CD4-positive, CD25-positive, alpha-beta regulatory T cell (primary cell): ENCODE data around the gene ARL13A. TPM values are rescaled to one million over a fixed set of nuclear protein-coding genes. Genes with fewer than 3 reads are reported as not detected.
"Not testable (repeated sequence)": the region's sequence is repeated elsewhere in the genome, so short reads cannot be mapped to it uniquely, and the experiment has no call there.

Source experiments
- ATAC-seq, 2 donors: fragments of 150-1000 bp; cut with Tn5 transposase; one replicate each; pipeline ENCODE4 v1.10.0; 2021; ENCODE audit warnings: low read depth in 2 of 2, moderate number of reproducible peaks in 2 of 2, moderate library complexity in 1 of 2
- DNase-seq, 3 donors: peaks; one replicate each; pipeline versions ENCODE4 v3.0.0 to v3.0.0-alpha.2; 2012 to 2022; ENCODE audit warnings: mixed read lengths in 1 of 3
- H3K27ac ChIP-seq: one replicate; pipeline ENCODE4 v1.7.0; 2013; ENCODE audit warnings: mild to moderate bottlenecking, low read length; ENCODE audit not compliant: insufficient read depth, poor library complexity, severe bottlenecking
- H3K27me3 ChIP-seq: one replicate; pipeline ENCODE4 v1.7.0; 2013; ENCODE audit warnings: low read length; ENCODE audit not compliant: control insufficient read depth, insufficient read depth
- H3K36me3 ChIP-seq: one replicate; pipeline ENCODE4 v1.7.0; 2013; ENCODE audit warnings: mild to moderate bottlenecking, low read length, moderate library complexity; ENCODE audit not compliant: control insufficient read depth, insufficient read depth
- H3K4me1 ChIP-seq: 2 replicates; pipeline ENCODE4 v1.7.0; 2013; ENCODE audit warnings: mild to moderate bottlenecking, low read length; ENCODE audit not compliant: insufficient read depth, control insufficient read depth, poor library complexity, severe bottlenecking
- H3K4me3 ChIP-seq: one replicate; pipeline ENCODE4 v1.7.0; 2013; ENCODE audit warnings: low read depth, mild to moderate bottlenecking, low read length, moderate library complexity
- H3K9me3 ChIP-seq, 2 experiments: 1 replicate in 1 of 2; 2 replicates in 1 of 2; pipeline ENCODE4 v1.7.0; 2013; ENCODE audit warnings: low read length in 2 of 2, mild to moderate bottlenecking in 1 of 2, moderate library complexity in 1 of 2; ENCODE audit not compliant: control insufficient read depth in 2 of 2
- H3K27ac Mint-ChIP-seq, 3 donors: one replicate each; pipeline ENCODE4 v1.8.0; 2020 to 2022; ENCODE audit warnings: mild to moderate bottlenecking in 3 of 3, mixed read lengths in 3 of 3, moderate library complexity in 2 of 3
- H3K27me3 Mint-ChIP-seq: one replicate; pipeline ENCODE4 v1.8.0; 2022; ENCODE audit warnings: mild to moderate bottlenecking, mixed read lengths
- H3K36me3 Mint-ChIP-seq: one replicate; pipeline ENCODE4 v1.8.0; 2020; ENCODE audit warnings: mixed read lengths
- H3K4me1 Mint-ChIP-seq, 4 donors: one replicate each; pipeline ENCODE4 v1.8.0; 2020 to 2022; ENCODE audit warnings: mixed read lengths in 4 of 4, mild to moderate bottlenecking in 1 of 4
- H3K4me3 Mint-ChIP-seq, 4 donors: one replicate each; pipeline ENCODE4 v1.8.0; 2020 to 2022; ENCODE audit warnings: mild to moderate bottlenecking in 4 of 4, mixed read lengths in 4 of 4, moderate library complexity in 3 of 4
- H3K9me3 Mint-ChIP-seq, 7 donors: one replicate each; pipeline ENCODE4 v1.8.0; 2020 to 2022; ENCODE audit warnings: mixed read lengths in 7 of 7, mild to moderate bottlenecking in 3 of 7, moderate library complexity in 2 of 7
- polyA plus RNA-seq, 4 donors: library from polyadenylated mRNA; unstranded; fragments of 300-500 nt; fragmentation: Illumina TruSeq; gene quantifications; one replicate each; pipeline ENCODE4 v1.2.3, GENCODE V29; 2021
- total RNA-seq: library from RNA; stranded (reverse); gene quantifications from one replicate; pipeline ENCODE4 v1.2.3, GENCODE V29; 2022

Gene ARL13A
- total and polyA plus RNA-seq, 5 donors from 2014 or later = not detected

DNA sequence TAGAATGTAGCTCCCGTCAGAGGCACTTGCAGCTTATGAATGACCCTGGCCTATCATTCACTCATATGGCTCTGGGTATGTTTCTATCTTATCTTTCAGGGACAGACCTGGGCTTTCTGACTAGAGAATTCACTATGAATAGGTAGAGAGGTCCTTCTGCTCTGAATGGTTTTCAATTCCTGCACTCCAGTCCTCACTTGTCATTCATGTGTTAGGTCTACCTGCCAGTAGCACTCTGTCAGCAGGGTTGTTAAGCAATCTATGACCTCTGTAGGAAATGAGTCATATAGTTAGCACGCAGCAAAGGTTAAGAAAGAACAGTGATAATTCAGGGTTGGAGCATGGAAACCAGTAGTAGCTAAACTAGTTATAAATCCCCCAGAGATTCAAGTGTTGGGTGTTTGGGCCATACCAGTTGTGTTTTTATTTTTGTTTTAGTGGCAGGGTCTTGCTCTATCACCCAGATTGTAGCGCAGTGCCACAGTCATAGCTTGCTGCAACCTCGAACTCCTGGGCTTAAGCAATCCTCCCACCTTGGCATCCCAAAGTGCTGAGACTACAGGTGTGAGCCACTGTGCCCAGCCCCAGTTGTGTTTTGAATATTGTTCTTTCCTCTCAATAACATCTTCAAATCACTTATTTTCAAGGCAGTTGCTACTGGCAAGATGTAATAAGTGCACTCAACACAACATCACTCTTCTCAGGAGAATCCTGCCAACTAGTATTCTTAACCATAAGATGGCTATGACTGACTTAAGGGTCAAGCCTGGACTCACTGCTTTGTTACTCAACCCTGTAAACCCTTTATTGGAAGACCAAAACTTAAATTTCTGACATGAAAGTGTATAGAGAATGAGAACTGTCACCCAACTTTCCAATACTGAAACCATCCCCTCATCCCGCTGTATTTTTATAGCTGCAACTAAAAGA is 25.1 kb downstream of the ARL13A start:
- peaks cover 3% of the 10 kb centered on the region for H3K36me3 Mint-ChIP-seq
- peaks cover 3% of the 10 kb centered on the region for H3K36me3 ChIP-seq
- H3K9me3 Mint-ChIP-seq = no peaks in the 10 kb centered on the region
- H3K4me3 ChIP-seq = no peak overlapping the region
- peak overlapping the region in 2 of 3 donors; percentile 2 to 69 for H3K27ac Mint-ChIP-seq
- H3K4me1 Mint-ChIP-seq = peaks cover 0 to 10% (median 1%) of the 10 kb centered on the region in 4 donors
- no peaks in the 10 kb centered on the region for H3K27me3 ChIP-seq
- H3K4me1 ChIP-seq = no peaks in the 10 kb centered on the region
- no peaks in the 10 kb centered on the region for H3K9me3 ChIP-seq
- no peak overlapping the region for H3K27ac ChIP-seq
- no peaks in the 10 kb centered on the region for H3K27me3 Mint-ChIP-seq
- DNase-seq (peak in 1 of 3 donors; percentile 50), ATAC-seq (no peak)
- H3K4me3 Mint-ChIP-seq = no peak overlapping the region

DNA sequence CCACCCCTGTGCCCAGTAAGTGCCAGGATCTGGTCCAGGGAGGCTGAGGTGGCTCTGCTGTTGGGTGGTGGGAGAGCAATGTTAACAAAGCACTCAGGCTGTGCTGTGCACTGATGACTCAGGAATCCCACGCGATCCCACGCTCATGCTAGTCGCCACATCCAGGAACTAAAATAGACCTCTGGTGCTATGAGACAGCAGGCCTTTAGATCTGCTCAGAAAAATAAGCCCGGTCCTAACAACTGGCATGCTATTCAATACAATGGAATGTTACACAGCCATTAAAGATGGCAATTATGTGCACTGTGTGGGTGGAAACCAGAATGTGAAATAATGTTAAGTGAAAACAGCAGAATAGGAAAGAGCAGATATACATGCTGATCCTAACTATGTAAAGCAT is 26.0 kb downstream of the ARL13A start:
- no peaks in the 10 kb centered on the region for H3K9me3 Mint-ChIP-seq
- H3K27ac Mint-ChIP-seq = no peak overlapping the region
- Histone ChIP-seq H3K36me3 (peaks cover 6% of the 10 kb centered on the region), H3K9me3 (no peaks in the 10 kb centered on the region), H3K4me1 (no peaks in the 10 kb centered on the region), H3K27ac (no peak overlapping the region), H3K4me3 (no peak overlapping the region), H3K27me3 (no peaks in the 10 kb centered on the region)
- DNase-seq = no peak
- H3K36me3 Mint-ChIP-seq = peaks cover 3% of the 10 kb centered on the region
- H3K4me3 Mint-ChIP-seq = peak overlapping the region in 1 of 4 donors; percentile 21
- no peaks in the 10 kb centered on the region for H3K27me3 Mint-ChIP-seq
- peaks cover 0 to 10% (median 1%) of the 10 kb centered on the region in 4 donors for H3K4me1 Mint-ChIP-seq
- ATAC-seq = no peak

DNA sequence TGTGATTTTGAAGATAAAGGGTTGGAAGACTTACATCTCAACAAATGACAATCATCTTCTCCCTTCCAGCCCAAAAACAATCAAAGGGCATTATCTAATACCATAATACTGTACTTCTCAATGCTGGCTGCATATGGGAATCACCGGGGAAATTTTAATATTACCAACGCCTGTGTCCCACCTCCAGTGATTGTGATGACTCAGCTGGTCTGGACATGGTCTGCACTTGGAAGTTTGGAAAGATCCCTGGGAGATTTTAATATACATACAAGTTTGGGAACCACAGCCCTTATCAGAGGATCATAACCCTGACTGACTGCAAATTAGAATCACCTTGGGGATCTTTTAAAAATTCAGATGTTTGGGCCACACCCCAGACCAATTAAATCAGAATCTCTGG is 29.9 kb downstream of the ARL13A start:
- Mint-ChIP-seq H3K36me3 (peaks cover 13% of the 10 kb centered on the region), H3K4me3 (no peak overlapping the region), H3K27ac (no peak overlapping the region), H3K9me3 (no peaks in the 10 kb centered on the region), H3K4me1 (peaks cover 0 to 3% (median 1%) of the 10 kb centered on the region in 4 donors), H3K27me3 (no peaks in the 10 kb centered on the region)
- no peaks in the 10 kb centered on the region for H3K27me3 ChIP-seq
- no peaks in the 10 kb centered on the region for H3K9me3 ChIP-seq
- H3K4me1 ChIP-seq = no peaks in the 10 kb centered on the region
- no peak overlapping the region for H3K4me3 ChIP-seq
- no peak for ATAC-seq
- DNase-seq = no peak
- H3K36me3 ChIP-seq = peaks cover 7% of the 10 kb centered on the region
- no peak overlapping the region for H3K27ac ChIP-seq

DNA sequence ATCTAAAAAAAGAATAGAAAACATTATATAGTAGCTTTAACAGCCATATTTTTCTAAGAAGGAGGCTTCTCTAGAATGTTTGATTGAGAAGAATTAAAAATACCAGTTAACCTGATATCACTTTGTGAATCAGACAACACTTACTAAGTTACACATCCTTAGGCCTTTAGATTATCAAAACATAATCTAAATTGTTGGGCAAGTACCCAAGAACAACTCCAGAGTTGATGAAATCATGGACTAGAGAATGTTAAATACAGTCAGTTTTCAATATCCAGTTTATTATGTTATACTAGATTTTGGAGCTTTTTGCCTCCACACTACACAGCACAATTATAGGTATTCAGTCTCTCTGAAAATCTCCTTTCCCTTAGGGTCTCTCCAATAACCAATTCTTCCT is 39.6 kb downstream of the ARL13A start:
- H3K27ac Mint-ChIP-seq = no peak overlapping the region
- no peaks in the 10 kb centered on the region for H3K27me3 Mint-ChIP-seq
- no peak overlapping the region for H3K4me3 ChIP-seq
- no peaks in the 10 kb centered on the region for H3K4me1 Mint-ChIP-seq
- no peaks in the 10 kb centered on the region for H3K27me3 ChIP-seq
- H3K9me3 ChIP-seq = no peaks in the 10 kb centered on the region
- DNase-seq = no peak
- ATAC-seq = no peak
- peaks cover 24% of the 10 kb centered on the region for H3K36me3 Mint-ChIP-seq
- H3K36me3 ChIP-seq = peaks cover 39% of the 10 kb centered on the region
- no peaks in the 10 kb centered on the region for H3K4me1 ChIP-seq
- no peak overlapping the region for H3K4me3 Mint-ChIP-seq
- H3K9me3 Mint-ChIP-seq = no peaks in the 10 kb centered on the region
- no peak overlapping the region for H3K27ac ChIP-seq

DNA sequence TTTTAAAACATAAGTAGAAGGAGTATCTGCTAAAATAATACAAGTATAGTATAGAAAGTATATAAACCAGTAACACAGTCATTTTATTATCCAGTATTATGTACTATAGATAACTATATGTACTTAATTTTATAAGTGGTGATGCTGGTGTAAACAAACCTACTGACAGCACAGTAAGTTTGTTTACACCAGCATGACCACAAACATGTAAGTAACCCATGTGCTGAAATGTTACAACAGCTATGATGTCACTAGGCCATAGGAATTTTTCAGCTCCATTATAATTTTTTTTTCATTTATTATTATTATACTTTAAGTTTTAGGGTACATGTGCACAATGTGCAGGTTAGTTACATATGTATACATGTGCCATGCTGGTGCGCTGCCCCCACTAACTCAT is 42.5 kb downstream of the ARL13A start:
- not testable (repeated sequence) for H3K27ac Mint-ChIP-seq, H3K27ac ChIP-seq, H3K9me3 Mint-ChIP-seq, H3K4me3 Mint-ChIP-seq, DNase-seq, H3K9me3 ChIP-seq, ATAC-seq, H3K27me3 Mint-ChIP-seq, H3K4me1 Mint-ChIP-seq, H3K4me3 ChIP-seq, H3K27me3 ChIP-seq, H3K4me1 ChIP-seq
- peaks cover 56% of the 10 kb centered on the region for H3K36me3 ChIP-seq
- H3K36me3 Mint-ChIP-seq = peaks cover 25% of the 10 kb centered on the region

DNA sequence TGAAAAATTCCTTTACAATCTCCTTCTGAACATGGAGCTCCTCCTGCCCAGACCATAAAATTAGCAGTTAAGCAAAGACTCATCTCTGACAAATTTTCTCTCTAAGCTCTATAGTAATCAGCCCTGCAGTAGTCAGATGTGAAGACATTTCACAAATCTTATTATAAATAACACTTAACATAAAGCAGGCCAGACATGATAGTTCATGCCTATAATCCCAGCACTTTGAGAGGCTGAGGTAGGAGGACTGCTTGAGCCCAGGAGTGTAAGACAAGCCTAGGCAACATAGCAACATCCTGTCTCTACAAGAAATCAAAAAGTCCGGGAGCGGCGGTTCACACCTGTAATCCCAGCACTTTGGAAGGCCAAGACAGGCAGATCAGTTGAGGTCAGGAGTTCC is 52.5 kb downstream of the ARL13A start:
- no peak overlapping the region for H3K4me3 Mint-ChIP-seq
- H3K27ac Mint-ChIP-seq = no peak overlapping the region
- Histone ChIP-seq H3K36me3 (peaks cover 45% of the 10 kb centered on the region), H3K27ac (no peak overlapping the region), H3K27me3 (no peaks in the 10 kb centered on the region), H3K4me1 (no peaks in the 10 kb centered on the region), H3K9me3 (no peaks in the 10 kb centered on the region), H3K4me3 (no peak overlapping the region)
- ATAC-seq (no peak), DNase-seq (no peak)
- H3K27me3 Mint-ChIP-seq = no peaks in the 10 kb centered on the region
- peaks cover 0 to 2% (median 0%) of the 10 kb centered on the region in 7 donors for H3K9me3 Mint-ChIP-seq
- peaks cover 24% of the 10 kb centered on the region for H3K36me3 Mint-ChIP-seq
- peaks cover 0 to 3% (median 0%) of the 10 kb centered on the region in 4 donors for H3K4me1 Mint-ChIP-seq

DNA sequence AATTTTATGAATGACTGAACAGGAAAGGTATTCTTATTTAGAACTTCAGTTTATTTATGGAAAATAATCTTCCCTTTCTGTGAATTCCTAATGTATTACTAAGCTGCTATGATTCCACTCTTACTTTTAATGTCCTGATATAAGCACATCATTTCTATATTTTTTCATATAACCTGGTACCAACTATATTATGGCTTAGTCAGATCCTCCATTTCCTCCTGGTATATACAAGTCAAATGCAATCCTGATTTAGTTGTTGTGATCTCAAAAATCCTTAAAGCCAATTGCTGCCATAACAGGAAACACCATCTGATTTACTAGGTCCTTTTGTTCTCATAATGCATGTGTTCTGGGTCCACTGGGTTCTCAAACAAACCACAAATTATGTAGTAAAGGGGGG is 55.6 kb downstream of the ARL13A start:
- Histone ChIP-seq H3K27ac (no peak overlapping the region), H3K9me3 (no peaks in the 10 kb centered on the region), H3K27me3 (no peaks in the 10 kb centered on the region), H3K4me1 (no peaks in the 10 kb centered on the region), H3K4me3 (no peak overlapping the region), H3K36me3 (peaks cover 48% of the 10 kb centered on the region)
- Mint-ChIP-seq H3K4me3 (no peak overlapping the region), H3K36me3 (peaks cover 34% of the 10 kb centered on the region), H3K9me3 (peaks cover 0 to 2% (median 0%) of the 10 kb centered on the region in 7 donors), H3K27ac (no peak overlapping the region), H3K27me3 (no peaks in the 10 kb centered on the region), H3K4me1 (peaks cover 0 to 6% (median 5%) of the 10 kb centered on the region in 4 donors)
- DNase-seq (no peak), ATAC-seq (no peak)

DNA sequence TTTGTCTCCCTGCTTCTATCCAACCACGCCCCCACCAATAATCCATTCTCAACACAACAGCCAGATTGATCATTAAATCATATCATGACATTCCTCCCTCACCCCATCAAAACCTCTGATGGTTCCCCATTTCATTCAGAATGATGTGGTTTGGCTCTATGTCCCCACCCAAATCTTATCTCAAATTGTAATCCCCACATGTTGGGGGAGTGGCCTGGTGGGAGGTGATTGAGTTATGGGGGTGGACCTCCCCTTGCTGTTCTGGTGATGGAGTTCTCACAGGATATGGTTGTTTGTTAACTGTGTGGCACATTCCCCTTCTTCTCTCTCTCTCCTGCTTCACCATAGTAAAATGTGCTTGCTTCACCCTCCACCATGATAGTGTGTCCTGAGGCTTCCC is 59.1 kb downstream of the ARL13A start:
- H3K27ac Mint-ChIP-seq = no peak overlapping the region
- no peaks in the 10 kb centered on the region for H3K27me3 Mint-ChIP-seq
- no peak for DNase-seq
- Histone ChIP-seq H3K27ac (no peak overlapping the region), H3K4me3 (no peak overlapping the region), H3K9me3 (no peaks in the 10 kb centered on the region), H3K4me1 (no peaks in the 10 kb centered on the region), H3K36me3 (peaks cover 37% of the 10 kb centered on the region), H3K27me3 (no peaks in the 10 kb centered on the region)
- peaks cover 0 to 2% (median 0%) of the 10 kb centered on the region in 7 donors for H3K9me3 Mint-ChIP-seq
- H3K4me1 Mint-ChIP-seq = peaks cover 0 to 6% (median 4%) of the 10 kb centered on the region in 4 donors
- H3K36me3 Mint-ChIP-seq = peaks cover 26% of the 10 kb centered on the region
- no peak overlapping the region for H3K4me3 Mint-ChIP-seq
- ATAC-seq = no peak
